Right renal cortex interstitium (tissue), 3 donors: ENCODE data around the gene STARD3NL. TPM values are rescaled to one million over a fixed set of nuclear protein-coding genes. Genes with fewer than 3 reads are reported as not detected.
"Not testable (repeated sequence)": the region's sequence is repeated elsewhere in the genome, so short reads cannot be mapped to it uniquely, and the experiment has no call there.

Experiments
- DNase-seq, 3 donors: peaks; one replicate each; pipeline ENCODE4 v3.0.0-alpha.2; 2013; ENCODE audit warnings: low read depth in 3 of 3, low spot score in 2 of 3
- polyA plus RNA-seq, 3 donors: library from polyadenylated mRNA; unstranded; fragments of 120-200 nt; gene quantifications; one replicate each; pipeline ENCODE4 v1.2.1, GENCODE V29; 2013; ENCODE audit not compliant: insufficient read length in 3 of 3

The STARD3NL gene
- polyA plus RNA-seq, 3 donors: 71.4 to 74.0 (median 73.0) TPM

GRCh38 chr7:38262026-38262425, 84.0 kb downstream of the STARD3NL start:
- not testable (repeated sequence) for DNase-seq

- no peak for DNase-seq
Measured at GRCh38 chr7:38262545-38262944, 84.5 kb downstream of the STARD3NL start.

GRCh38 chr7:38263274-38263673, 85.2 kb downstream of the STARD3NL start:
- DNase-seq: not testable (repeated sequence)

GRCh38 chr7:38264602-38265001, 86.6 kb downstream of the STARD3NL start:
- not testable (repeated sequence) for DNase-seq

GRCh38 chr7:38265958-38266357, 87.9 kb downstream of the STARD3NL start:
- DNase-seq: not testable (repeated sequence)

- DNase-seq: not testable (repeated sequence)
Measured at GRCh38 chr7:38269704-38270346, 91.8 kb downstream of the STARD3NL start.

- DNase-seq: not testable (repeated sequence)
Measured at GRCh38 chr7:38270405-38270804, 92.4 kb downstream of the STARD3NL start.

- no peak for DNase-seq
Measured at GRCh38 chr7:38273286-38273995, 95.4 kb downstream of the STARD3NL start, which contains the start of gene TARP. Gene TARP (minus strand): TSS chr7:38273636.

GRCh38 chr7:38274486-38274885, 96.4 kb downstream of the STARD3NL start:
- no peak for DNase-seq

- no peak for DNase-seq
Measured at GRCh38 chr7:38274927-38275620, 97.0 kb downstream of the STARD3NL start.

- DNase-seq: no peak
Measured at GRCh38 chr7:38276096-38276877, 98.2 kb downstream of the STARD3NL start.

GRCh38 chr7:38280000-38280399, 102.0 kb downstream of the STARD3NL start:
- DNase-seq: no peak
